Thymus (tissue), 11 donors: Measurements from ENCODE around the gene FBXL16. TPM values are rescaled to one million over a fixed set of nuclear protein-coding genes. Genes with fewer than 3 reads are reported as not detected.

Experiments
- DNase-seq, 9 donors: peaks; one replicate each; pipeline ENCODE4 v3.0.0-alpha.2; 2013; ENCODE audit warnings: low spot score in 9 of 9, low read depth in 6 of 9, missing footprints in 1 of 9
- H3K27ac ChIP-seq, 2 donors: one replicate each; pipeline ENCODE4 v1.5.1; 2013; ENCODE audit warnings: control low read depth in 1 of 2, low read depth in 1 of 2, low read length in 1 of 2, mild to moderate bottlenecking in 1 of 2, moderate library complexity in 1 of 2
- H3K27me3 ChIP-seq, 2 donors: one replicate each; pipeline ENCODE4 v1.5.1; 2013; ENCODE audit warnings: low read length in 1 of 2; ENCODE audit not compliant: control insufficient read depth in 2 of 2, insufficient read depth in 1 of 2
- H3K36me3 ChIP-seq, 2 donors: one replicate each; pipeline ENCODE4 v1.5.1; 2013; ENCODE audit warnings: low read length in 1 of 2, mild to moderate bottlenecking in 1 of 2, moderate library complexity in 1 of 2; ENCODE audit not compliant: control insufficient read depth in 2 of 2, insufficient read depth in 2 of 2
- H3K4me1 ChIP-seq, 2 donors: one replicate each; pipeline ENCODE4 v1.5.1; 2013; ENCODE audit warnings: low read length in 2 of 2; ENCODE audit not compliant: control insufficient read depth in 2 of 2, insufficient read depth in 2 of 2
- H3K4me3 ChIP-seq, 2 donors: one replicate each; pipeline ENCODE4 v1.5.1; 2013; ENCODE audit warnings: low read length in 2 of 2, control low read depth in 1 of 2, mild to moderate bottlenecking in 1 of 2
- H3K9me3 ChIP-seq, 2 donors: one replicate each; pipeline ENCODE4 v1.5.1; 2013; ENCODE audit warnings: low read length in 1 of 2, mild to moderate bottlenecking in 1 of 2; ENCODE audit not compliant: control insufficient read depth in 2 of 2, insufficient read depth in 1 of 2
- WGBS: extraction: QIAGEN DNeasy Blood & Tissue Kit; methylation state at CpG from one replicate; pipeline ENCODE4 v1.1.7; 2013; 5-methylcytosine and 5-hydroxymethylcytosine counted together
- polyA plus RNA-seq: library from polyadenylated mRNA; stranded (reverse); fragments of 200-250 nt; gene quantifications from one replicate; pipeline ENCODE4 v1.2.3, GENCODE V29; 2013
- total RNA-seq: library from RNA; stranded (reverse); fragments of 120-200 nt; gene quantifications from one replicate; pipeline ENCODE4 v1.2.4, GENCODE V29; 2013
- donor health status: healthy.

Gene FBXL16
- total and polyA plus RNA-seq, 2 donors: 0.76 to 9.6 TPM

DNA sequence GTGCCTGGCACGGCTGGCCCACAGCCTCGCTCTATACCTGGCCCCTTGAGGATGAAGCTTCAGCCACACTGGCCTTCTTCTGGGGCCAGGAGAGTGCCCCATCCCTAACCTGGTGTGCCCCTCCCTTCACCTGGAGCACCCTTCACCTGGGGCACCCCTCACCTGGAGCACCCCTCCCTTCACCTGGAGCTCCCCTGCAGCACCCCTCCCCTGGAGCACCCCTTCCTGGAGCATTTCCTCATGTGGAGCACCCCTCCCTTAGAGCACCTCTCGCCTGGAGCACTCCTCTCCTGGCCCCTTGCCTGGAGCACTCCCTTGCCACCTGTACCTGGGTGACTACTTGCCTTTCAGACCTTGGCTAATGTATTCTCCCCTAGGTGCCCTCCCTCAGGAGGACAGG, 2.4 kb upstream of the FBXL16 start:
- Histone ChIP-seq H3K36me3 (no peaks in the 10 kb centered on the region), H3K4me3 (no peak overlapping the region), H3K9me3 (peaks cover 0 to 1% of the 10 kb centered on the region in 2 donors), H3K4me1 (peaks cover 0 to 6% of the 10 kb centered on the region in 2 donors), H3K27ac (no peak overlapping the region), H3K27me3 (peaks cover 46 to 87% of the 10 kb centered on the region in 2 donors)
- DNase-seq: no peak
- 63% methylated on average over 3 of the region's 3 CpGs for WGBS

DNA sequence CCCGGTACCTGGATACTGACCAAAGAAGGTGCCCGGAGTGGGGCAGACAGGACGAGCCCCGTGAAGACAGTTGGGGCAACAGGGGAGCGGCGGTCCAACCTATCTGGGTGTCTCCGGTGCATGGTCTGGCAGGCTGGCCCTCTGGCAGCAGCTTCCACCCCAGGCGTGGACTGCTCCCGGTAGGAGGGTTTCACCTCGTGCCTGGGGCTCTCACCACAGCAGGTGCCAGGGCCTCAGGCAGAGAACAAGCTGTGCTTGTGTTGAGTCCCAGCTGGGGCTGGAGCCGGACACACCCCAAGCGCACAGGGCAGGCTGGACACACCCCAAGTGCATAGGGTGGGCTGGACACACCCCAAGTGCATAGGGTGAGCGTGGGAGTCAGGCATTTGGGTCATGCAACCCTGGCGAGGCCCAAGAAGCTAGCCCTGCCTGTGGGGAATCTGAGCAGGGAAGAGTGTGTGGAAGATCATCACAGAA, 1.5 kb upstream of the FBXL16 start:
- DNase-seq: no peak
- WGBS: 55% methylated on average over 14 of the region's 14 CpGs
- Histone ChIP-seq H3K4me1 (peaks cover 0 to 6% of the 10 kb centered on the region in 2 donors), H3K27ac (no peak overlapping the region), H3K4me3 (no peak overlapping the region), H3K9me3 (peaks cover 0 to 1% of the 10 kb centered on the region in 2 donors), H3K27me3 (peaks cover 55 to 93% of the 10 kb centered on the region in 2 donors), H3K36me3 (no peaks in the 10 kb centered on the region)

DNA sequence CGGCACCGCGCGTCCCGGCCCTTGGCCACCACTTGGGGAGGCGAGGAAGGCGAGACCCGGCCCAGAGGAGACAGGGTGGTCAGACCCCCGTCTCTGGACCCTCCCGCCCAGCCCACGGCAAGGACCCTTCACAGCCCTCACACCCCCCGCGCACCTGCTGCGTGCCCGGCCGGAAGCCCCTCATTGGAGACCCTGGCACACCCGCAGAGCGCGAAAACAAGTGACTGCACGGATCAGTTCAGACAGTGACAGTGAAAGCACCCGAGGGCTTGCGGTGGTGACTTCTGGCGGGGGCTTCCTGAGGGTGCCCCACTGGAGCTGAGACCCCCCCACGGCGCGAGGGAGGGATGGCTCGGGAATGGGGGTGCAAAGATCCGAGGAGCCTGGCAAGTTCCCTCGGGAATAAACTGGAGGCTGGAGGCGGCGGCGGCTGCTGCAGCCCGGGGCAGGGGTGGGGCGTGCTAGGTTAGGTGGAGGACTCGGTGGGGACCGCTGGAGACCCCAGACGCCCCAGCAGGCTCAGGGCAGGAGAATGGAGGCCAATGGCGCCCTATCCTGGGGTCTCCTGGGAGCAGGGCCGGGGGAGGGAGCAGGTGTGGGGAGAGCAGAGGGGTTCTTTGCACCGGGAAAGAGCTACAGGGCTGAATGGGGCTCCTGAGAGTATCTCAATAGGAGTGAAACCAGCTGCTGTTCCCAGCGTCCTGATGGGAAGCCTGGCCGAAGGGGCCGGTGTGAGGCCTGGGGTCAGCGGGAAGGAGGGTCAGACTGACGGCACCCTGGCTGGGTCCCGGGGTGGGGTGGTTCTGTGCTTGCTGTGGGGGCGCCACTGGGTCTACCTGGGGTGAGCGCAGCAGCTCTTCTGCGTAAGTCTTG, 824 bp upstream of the FBXL16 start:
- Histone ChIP-seq H3K4me3 (peak overlapping the region in 1 of 2 donors; percentile 38), H3K9me3 (peaks cover 0 to 1% of the 10 kb centered on the region in 2 donors), H3K36me3 (no peaks in the 10 kb centered on the region), H3K4me1 (peaks cover 0 to 6% of the 10 kb centered on the region in 2 donors), H3K27me3 (peaks cover 62 to 95% of the 10 kb centered on the region in 2 donors), H3K27ac (no peak overlapping the region)
- WGBS: 8% methylated on average over 49 of the region's 49 CpGs
- no peak for DNase-seq

DNA sequence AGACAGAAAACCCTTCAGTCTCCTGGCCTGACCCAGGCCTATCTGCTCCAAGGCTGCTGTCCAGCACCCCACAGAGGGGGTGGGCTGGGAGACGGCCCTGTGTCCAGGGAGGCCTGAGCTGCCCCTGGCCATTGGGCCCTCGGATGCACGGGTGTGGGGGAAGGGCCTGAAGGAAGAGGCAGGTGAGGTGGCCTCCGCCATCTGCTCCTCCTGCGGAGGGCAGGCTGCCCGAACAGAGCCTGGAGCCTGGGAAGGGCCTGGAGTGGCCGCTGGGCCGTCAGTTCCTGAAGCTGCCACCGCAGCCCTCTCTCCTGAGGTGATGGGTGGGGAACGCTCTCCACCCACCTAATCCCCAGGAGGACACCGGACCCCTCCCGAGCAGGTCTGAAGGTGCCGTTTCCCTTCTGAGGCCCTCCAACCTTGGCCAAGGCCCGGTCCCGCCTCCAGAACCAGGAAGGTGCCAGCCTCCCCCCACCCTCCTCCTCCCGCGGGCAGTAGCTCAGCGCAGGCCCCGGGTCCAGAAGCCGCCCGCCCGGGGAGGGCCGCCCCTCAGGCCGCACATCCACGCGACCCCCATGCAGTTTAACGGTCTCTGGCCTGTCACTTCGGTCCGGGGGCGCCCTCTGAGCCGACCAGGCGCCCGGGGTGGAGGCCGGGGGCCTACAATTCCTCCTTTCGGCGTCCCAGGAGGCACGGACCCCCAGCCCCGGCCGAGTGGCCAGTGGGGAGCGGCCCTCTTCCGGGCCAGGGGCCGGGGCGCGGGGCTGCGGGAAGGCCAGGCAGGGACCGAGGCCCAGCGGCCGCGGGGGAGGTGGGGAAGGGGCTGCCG, 835 bp downstream of the FBXL16 start:
- DNase-seq: no peak
- H3K27ac ChIP-seq: no peak overlapping the region
- no peaks in the 10 kb centered on the region for H3K36me3 ChIP-seq
- peaks cover 1 to 4% of the 10 kb centered on the region in 2 donors for H3K9me3 ChIP-seq
- H3K4me1 ChIP-seq: peaks cover 4 to 6% of the 10 kb centered on the region in 2 donors
- H3K27me3 ChIP-seq: peaks cover 75 to 95% of the 10 kb centered on the region in 2 donors
- WGBS: 19% methylated on average over 50 of the region's 50 CpGs
- H3K4me3 ChIP-seq: no peak overlapping the region

DNA sequence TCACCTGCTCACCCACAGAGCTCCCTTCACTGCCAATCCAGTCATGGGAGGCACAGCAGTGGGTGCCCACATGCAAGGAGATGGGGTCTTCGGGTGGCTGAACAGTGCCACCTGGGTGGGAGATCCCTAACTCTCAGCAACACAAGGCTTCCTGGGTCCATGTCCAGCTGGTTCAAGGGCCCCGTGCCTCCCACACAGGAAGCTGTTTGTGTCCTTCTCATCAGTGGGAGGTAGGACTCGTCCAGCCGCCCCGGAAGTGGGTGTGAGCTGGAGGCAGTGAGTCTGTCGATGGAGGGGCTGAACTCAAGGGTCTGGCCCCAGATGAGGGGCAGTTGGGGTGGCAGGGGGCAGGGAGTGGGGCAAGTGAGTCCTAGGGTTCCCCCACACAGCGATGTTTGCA, 1.6 kb downstream of the FBXL16 start:
- no peak overlapping the region for H3K4me3 ChIP-seq
- 85% methylated on average over 7 of the region's 7 CpGs for WGBS
- peaks cover 76 to 95% of the 10 kb centered on the region in 2 donors for H3K27me3 ChIP-seq
- peaks cover 4 to 6% of the 10 kb centered on the region in 2 donors for H3K4me1 ChIP-seq
- DNase-seq: no peak
- H3K36me3 ChIP-seq: no peaks in the 10 kb centered on the region
- peaks cover 1 to 4% of the 10 kb centered on the region in 2 donors for H3K9me3 ChIP-seq
- H3K27ac ChIP-seq: no peak overlapping the region

DNA sequence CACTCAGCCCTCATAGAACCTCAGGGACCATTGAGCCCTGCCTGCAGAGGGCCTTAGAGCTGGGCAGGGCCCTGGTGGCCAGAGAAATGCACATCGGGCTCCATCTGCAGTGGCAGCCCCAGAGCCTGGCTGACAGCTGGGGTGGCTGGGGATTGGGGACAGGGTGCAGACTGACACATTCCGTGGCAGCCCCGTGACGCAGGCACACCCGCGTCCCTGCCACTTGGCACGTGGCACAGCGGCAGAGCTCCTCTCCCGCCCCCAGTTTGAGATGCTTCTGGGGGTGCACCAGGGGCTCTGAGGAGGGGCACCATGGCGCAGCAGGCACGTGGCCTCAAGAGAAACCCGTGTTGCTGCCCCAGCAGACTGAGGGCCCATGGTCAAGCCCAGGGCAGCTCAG, 2.2 kb downstream of the FBXL16 start:
- no peak for DNase-seq
- no peaks in the 10 kb centered on the region for H3K36me3 ChIP-seq
- peaks cover 1 to 4% of the 10 kb centered on the region in 2 donors for H3K9me3 ChIP-seq
- H3K4me1 ChIP-seq: peaks cover 4 to 6% of the 10 kb centered on the region in 2 donors
- no peak overlapping the region for H3K27ac ChIP-seq
- WGBS: 85% methylated on average over 12 of the region's 12 CpGs
- peaks cover 76 to 93% of the 10 kb centered on the region in 2 donors for H3K27me3 ChIP-seq
- H3K4me3 ChIP-seq: no peak overlapping the region

DNA sequence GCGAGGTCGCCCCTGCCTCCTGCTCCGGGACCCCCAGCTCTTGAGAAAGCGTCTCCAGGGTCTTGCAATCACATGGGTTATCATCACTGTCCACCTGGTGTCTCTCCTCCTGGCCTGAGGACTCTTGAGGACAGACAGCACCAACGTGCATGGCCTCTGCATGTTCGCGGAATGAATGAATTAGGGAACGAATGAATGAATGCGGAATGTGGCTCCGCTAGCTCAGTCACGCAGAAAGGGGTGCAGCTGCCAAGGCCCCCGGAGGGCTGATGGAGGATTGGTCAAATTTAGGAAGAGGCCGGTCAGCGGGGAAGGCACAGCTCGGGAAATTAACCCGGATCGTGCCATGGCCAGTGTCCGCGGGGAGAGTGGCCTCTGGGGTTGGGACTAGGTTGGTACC, 3.3 kb downstream of the FBXL16 start:
- H3K27ac ChIP-seq: no peak overlapping the region
- H3K4me1 ChIP-seq: peaks cover 4 to 6% of the 10 kb centered on the region in 2 donors
- no peak for DNase-seq
- H3K27me3 ChIP-seq: peaks cover 75 to 93% of the 10 kb centered on the region in 2 donors
- 87% methylated on average over 19 of the region's 19 CpGs for WGBS
- H3K4me3 ChIP-seq: no peak overlapping the region
- H3K9me3 ChIP-seq: peaks cover 1 to 4% of the 10 kb centered on the region in 2 donors
- H3K36me3 ChIP-seq: no peaks in the 10 kb centered on the region

DNA sequence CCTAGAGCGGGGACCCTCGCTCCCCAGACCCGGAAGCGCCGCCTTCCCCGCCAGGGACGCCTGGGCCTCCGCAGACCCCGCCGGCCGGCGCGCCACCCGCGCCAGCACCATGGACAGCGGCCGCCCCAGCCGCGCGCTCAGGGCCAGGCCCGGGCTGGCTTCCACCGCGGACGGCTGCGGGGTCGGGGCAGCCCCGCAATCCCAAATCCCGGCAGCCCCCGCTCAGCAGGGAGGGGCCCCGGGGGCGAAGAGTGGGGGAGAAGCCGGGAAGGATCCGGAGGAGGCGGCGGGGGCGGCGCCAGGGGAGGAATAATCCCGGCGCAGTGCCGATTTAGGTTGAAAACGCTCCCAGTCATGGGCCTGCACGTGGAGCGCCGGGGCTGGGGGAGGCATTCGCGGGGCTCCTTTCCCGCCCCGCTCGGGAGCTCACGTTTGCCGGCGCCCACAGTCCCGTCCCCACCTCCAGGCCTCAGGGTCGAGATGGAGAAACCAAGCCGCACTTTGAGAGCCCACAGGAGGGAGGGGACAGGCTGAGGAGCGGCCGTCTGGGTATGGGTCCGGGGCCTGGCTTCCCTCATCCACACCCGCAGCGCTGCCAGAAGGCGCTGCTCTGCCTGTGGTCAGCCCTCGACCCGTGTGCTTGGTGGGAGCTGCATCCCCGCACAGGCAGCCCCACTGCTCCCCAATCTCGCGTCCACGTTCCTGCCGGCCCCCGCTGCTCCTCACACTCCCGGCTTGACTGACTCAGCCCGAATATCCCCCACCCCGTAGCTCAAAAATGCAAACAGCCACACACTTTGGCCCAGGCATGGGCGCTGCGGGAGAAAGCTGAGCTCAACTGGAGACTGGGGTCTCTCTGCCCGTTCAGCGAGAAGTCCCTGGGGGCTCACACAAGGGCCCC, 4.7 kb downstream of the FBXL16 start:
- H3K4me3 ChIP-seq: no peak overlapping the region
- H3K4me1 ChIP-seq: peaks cover 2 to 9% of the 10 kb centered on the region in 2 donors
- 9% methylated on average over 76 of the region's 76 CpGs for WGBS
- peaks cover 73 to 92% of the 10 kb centered on the region in 2 donors for H3K27me3 ChIP-seq
- H3K27ac ChIP-seq: no peak overlapping the region
- H3K36me3 ChIP-seq: no peaks in the 10 kb centered on the region
- H3K9me3 ChIP-seq: peaks cover 1 to 4% of the 10 kb centered on the region in 2 donors
- peak in 2 of 9 donors; percentile 64 to 68 for DNase-seq
